GM21717 (cell line): Measurements from ENCODE around the gene PRR11.
A peak's percentile ranks its signal among the peaks of the same experiment; 100 is the strongest.
"Not testable (repeated sequence)": the region's sequence is repeated elsewhere in the genome, so short reads cannot be mapped to it uniquely, and the experiment has no call there.

ENCODE experiments used
- ATAC-seq: cut with Tn5 transposase; IDR thresholded peaks from one replicate; pipeline ENCODE4 v1.9.1; 2021; ENCODE audit warnings: mild to moderate bottlenecking, moderate library complexity; ENCODE audit not compliant: unreplicated experiment

PRR11 gene

DNA sequence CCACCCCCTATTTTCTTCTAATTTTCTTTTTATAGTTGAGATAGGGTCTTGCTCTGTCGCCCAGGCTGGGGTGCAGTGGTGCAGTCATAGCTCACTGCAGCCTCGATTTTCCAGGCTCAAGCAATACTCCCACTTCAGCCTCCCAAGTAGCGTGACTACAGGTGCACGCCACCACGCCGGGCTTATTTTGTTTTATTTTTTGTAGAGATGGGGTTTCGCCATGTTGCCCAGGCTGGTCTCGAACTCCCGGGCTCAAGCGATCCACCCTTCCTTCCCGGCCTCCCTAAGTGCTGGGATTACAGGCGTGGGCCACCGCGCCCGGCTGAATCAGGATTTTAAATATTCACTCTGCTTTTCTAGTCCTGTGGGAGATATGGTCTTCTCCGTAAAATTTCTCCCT lies 63.8 kb downstream of the PRR11 start:
- no peak for ATAC-seq

DNA sequence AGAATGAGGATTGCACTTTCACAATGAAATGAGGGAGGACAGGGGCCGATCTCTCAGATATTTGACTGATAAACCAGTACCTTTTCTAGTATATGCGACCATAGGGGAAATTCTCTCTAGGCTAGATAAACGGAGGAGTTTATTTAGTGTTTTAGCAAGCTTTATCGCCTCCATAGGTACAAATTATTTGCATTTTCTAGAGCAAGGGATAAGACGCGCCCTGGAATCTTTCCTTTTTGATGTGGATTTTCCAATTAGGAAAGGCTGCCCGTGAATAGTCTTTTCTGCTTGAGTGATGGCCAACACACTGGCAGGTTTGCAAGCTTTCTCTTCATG lies 64.4 kb downstream of the PRR11 start:
- no peak for ATAC-seq

DNA sequence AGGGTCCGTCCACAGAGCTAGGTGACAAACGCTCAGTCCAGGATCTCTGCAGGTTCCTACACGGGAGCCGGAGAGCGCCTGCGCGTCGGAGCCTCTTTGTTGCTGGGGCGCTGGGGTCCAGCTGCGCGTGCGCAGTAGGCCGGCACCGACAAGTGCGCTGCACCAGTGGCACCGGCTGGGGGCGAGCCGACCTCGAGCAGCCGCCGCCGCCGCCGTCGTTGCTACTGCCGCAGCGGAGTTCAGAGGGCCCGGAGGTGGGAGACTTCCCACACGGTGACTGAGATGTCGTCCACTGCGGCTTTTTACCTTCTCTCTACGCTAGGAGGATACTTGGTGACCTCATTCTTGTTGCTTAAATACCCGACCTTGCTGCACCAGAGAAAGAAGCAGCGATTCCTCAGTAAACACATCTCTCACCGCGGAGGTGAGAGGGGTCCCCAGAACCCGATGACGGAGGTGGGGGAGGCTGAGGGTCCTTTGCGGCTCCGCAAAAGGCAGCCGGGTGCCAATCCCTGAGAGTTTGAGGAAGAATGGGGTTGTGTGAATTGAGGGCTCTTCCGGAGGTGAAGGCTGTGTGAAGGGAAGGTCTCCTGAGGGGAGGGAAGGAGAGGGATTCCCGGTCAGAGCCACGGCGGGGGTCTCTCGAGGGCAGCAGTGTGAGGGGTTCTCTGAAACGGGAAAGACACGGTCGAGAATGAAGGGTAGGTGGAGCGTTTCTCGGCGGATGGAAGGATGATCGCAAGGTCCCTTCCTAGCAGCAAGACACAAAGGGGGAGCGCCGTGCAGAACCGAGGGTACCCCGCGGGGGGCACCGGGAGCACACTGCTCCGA lies 65.0 kb downstream of the PRR11 start, which contains the start of gene GDPD1:
TSS of gene GDPD1 (plus strand) at position 184 of the 831 bp plus-strand sequence. CDS start at position 283, 99 bp downstream.
- peak; percentile 89 for ATAC-seq

DNA sequence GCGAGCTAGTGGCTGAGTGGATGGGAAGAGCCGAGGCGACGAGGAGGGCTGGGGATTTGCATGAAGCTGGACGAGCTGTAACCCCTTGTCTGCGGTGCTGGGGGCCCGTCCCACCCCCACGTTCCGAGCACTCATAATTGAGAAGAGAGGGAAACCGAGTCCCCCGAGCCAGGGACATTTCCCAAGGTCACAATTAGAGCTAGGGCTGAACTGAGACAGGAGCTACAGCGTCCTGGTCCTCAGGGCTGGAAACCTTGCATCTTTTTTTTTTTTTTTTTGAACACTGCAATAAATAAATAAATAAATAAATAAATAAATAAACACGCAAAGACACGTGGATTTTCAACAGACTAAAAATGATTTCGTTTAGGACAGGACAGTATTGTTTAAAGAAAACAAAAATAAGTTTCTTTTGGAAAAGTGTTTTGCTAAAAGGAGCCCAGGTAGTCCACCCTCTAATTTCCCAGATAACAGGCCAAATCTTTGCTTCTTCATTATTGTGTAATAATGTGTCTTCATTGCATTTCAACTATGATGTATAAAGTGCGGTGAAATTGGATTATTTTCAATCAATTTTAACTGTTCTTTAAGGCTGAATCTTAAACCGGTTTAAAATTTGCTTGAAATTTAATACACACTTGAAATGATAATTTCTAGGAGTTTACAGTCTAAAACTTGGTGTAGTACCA lies 65.8 kb downstream of the PRR11 start:
- peak; percentile 16 for ATAC-seq

DNA sequence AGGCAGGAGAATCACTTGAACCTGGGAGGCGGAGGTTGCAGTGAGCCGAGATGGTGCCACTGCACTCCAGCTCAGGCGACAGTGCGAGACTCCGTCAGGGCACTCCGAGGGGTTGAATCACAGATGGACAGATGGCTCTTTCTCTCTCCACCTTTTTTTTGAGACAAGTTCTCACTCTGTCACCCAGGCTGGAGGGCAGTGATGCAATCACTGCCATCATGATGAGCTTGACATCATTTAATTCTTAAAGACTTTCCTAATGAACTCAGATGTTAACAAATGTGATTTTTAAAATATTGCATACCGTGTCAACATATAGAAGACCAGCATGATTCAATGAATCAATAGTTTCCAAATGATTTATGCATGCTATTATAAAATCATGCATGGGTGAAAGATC lies 68.3 kb downstream of the PRR11 start:
- ATAC-seq = no peak

DNA sequence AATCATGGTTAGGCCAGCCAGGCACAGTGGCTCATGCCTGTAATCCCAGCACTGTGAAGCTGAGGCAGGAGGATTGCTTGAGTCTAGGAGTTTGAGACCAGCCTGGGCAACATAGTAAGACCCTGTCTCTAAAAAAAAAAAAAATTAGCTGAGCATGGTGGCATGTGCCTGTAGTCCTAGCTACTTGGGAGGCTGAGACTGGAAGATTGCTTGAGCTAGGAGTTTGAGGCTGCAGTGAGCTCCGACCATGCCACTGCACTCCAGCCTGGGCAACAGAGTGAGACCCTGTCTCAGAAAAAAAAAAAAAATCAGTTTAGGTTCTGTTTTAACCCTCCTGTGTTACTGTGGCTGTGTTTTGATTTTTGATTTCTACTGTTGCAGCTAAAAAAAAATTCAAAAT lies 73.0 kb downstream of the PRR11 start:
- ATAC-seq = not testable (repeated sequence)

DNA sequence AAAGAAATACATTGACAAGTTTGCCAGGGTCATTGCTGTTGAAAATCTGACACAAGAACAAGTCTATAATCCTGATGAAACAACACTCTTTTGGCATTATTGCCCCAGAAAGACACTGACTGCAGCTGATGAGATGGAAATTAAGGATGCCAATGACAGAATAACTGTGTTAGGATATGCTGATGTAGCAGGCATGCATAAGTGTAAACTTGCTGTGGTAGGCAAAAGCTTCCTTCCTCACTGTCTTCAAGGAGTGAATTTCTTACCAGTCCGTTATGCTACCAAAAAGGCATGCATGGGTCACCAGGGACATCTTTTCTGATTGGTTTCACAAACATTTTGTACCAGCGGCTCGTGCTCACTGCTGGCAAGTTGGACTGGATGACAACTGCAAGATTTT lies 75.2 kb downstream of the PRR11 start:
- no peak for ATAC-seq

DNA sequence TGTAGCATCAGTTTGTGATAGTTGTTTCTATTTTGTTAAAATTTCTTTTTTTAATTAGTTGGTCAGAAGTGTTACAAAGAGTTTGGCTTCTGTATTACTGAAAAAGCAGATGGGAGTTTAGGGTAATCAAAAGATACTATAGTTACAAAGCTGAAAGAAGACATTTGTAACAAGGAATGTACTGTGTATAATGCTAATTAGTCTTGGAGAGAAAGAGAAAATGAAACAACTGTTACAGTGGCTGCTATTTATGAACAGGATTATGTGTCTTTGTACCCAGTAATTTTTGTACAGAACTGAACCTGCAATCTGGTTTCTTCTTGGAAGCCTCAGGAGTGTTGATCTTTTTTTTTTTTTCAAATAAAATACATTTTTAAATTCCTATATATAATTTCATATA lies 79.1 kb downstream of the PRR11 start:
- no peak for ATAC-seq

DNA sequence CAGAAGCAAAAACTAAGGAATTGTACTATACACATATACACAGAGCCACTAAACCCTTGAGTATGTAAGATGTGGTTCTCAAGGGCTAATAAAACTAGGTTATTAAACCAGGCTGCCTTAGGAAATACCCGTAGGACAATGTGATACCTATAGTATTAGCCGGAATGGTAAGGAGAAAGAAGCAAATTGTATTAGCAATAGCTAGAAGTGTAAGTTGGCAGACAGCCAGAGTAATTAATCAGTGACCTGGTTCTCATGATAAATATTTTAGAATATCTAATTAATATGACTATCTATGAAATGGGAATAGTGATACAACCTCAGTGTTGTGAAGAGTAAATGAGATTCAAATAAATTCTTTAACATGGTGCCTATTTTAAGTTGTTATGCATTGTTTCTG lies 83.4 kb downstream of the PRR11 start:
- ATAC-seq = no peak

DNA sequence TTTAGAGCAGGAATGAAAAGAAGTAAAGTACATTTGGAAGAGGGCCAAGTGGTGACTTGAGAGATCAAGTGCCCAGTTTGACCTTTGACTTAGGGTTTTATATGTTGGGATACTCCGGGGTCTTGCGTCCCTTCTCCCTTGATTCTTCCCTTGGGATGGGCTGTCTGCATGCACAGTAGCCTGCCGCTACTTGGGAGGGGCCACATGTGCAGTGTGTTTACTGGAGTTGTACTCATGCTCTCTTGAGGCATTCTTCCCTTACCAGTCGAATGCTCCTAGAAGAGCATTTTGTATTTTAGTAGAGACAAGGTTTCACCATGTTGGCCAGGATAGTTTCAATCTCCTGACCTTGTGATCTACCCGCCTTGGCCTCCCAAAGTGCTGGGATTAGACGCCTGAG lies 88.5 kb downstream of the PRR11 start:
- no peak for ATAC-seq
